HG02571 (cell line): Measurements from ENCODE around the gene HACD3.
"Not testable (repeated sequence)": the region's sequence is repeated elsewhere in the genome, so short reads cannot be mapped to it uniquely, and the experiment has no call there.

Source experiments
- ATAC-seq: cut with Tn5 transposase; IDR thresholded peaks from one replicate; pipeline ENCODE4 v1.9.1; 2021; ENCODE audit warnings: mild to moderate bottlenecking, moderate library complexity; ENCODE audit not compliant: unreplicated experiment

Gene HACD3

GRCh38 chr15:65547841-65548240 is 17.6 kb downstream of the HACD3 start:
- no peak for ATAC-seq

DNA sequence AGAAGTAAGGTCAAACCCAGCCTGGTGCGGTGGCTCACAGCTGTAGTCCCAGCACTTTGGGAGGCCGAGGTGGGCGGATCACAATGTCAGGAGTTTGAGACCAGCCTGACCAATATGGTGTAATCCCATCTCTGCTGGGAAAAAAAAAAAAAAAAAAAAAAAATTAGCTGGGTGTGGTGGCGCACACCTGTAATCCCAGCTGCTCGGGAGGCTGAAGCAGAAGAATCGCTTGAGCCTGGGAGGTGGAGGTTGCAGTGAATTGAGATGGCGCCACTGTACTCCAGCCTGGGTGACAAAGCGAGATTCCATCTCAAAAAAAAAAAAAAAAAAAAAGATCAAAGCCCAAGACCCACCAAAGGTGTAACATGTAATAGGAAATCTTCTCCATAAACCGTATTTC is 19.0 kb downstream of the HACD3 start:
- ATAC-seq = not testable (repeated sequence)

DNA sequence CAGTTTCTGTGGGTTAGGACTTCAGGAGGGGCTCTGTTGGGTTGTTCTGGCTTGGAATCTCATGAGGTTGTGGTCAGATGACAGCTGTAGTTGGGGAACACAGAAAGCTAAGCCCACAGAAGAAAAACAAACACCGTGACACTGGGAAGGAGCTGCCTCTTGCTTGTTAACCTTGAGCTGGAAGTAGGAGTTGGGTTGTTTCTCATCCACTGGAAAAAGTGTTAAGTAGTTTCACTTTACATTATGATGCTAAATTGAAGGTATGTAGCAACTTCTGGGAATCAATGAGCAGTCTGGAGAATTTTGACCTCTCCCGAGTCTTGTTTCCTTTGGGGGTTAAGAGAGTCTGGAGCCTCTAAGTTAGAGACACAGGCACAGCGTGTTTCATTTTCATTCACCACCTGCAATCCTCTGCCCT is 20.4 kb downstream of the HACD3 start:
- no peak for ATAC-seq

DNA sequence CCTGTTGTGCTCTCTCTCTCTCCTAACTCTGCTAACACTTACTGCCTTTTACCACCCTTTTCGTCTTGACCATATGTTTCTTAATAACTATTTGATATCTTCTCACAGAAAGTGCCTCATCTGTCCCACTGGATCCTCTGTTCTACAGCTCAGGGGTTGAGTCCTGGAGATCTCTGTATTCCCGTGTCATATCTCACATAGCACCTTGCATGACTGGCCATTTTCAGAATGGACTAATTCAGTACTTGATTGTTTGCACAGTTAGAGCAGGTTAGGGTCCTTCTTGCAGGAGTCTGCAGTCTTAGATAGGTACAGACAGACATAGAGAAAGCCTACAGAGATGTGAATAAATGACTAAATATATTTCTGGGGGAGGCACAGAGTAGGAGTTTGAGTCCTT is 20.9 kb downstream of the HACD3 start:
- no peak for ATAC-seq

DNA sequence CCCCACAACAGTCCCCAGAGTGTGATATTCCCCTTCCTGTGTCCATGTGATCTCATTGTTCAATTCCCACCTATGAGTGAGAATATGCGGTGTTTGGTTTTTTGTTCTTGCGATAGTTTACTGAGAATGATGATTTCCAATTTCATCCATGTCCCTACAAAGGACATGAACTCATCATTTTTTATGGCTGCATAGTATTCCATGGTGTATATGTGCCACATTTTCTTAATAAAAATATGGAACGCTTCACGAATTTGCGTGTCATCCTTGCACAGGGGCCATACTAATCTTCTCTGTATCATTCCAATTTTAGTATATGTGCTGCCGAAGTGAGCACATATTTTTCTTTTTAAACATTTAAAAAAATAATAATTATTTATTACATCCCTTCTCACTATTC is 22.6 kb downstream of the HACD3 start:
- ATAC-seq = not testable (repeated sequence)

DNA sequence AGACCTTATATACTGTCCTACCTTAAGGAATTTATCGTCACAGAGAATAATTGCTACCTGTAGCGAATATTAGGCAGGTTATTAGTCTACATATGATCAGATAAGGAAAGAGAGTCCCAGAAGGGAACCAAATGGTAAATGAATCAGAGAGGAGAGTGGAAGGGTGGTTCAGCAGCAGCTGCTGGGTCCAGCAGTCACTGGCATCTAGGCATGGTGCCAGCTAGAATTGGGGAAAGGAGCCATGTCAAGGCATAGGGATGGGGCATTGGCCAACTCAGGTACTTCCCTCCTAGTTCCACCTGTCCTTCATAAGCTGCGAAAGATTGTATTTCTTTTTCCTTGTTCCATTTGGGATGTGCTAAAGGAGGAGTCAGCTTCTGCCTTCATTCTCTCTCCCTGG is 23.4 kb downstream of the HACD3 start:
- ATAC-seq = no peak

GRCh38 chr15:65556622-65557021 is 26.4 kb downstream of the HACD3 start:
- no peak for ATAC-seq

GRCh38 chr15:65558336-65558735 is 28.1 kb downstream of the HACD3 start:
- ATAC-seq = no peak

GRCh38 chr15:65558997-65559760 is 28.9 kb downstream of the HACD3 start:
- no peak for ATAC-seq

- no peak for ATAC-seq
Measured at GRCh38 chr15:65559941-65560340, 29.7 kb downstream of the HACD3 start.

- no peak for ATAC-seq
Measured at GRCh38 chr15:65561934-65562333, 31.7 kb downstream of the HACD3 start.

DNA sequence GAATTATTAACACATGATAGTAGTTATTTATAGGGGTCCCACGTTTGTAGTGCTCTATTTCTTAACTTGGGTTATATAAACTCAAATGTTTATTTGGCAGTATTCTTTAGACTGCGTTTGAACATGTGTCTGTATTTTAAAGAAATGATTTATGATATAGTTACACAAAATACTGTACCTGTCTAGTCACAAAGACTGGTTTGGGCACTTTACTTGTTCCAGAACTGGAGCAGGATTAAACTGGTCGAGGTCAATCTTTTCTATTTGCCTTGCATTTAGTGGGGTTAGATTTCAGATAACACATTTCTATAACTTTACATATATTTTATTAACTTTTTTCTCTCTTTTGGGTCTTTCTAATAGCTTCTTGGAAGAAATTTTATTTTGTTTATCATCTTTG is 39.5 kb downstream of the HACD3 start:
- no peak for ATAC-seq

GRCh38 chr15:65571971-65572370 is 41.7 kb downstream of the HACD3 start:
- no peak for ATAC-seq

- ATAC-seq = no peak
Measured at GRCh38 chr15:65576664-65577063, 46.4 kb downstream of the HACD3 start.

- ATAC-seq = no peak
Measured at GRCh38 chr15:65577129-65577996, 47.1 kb downstream of the HACD3 start.

DNA sequence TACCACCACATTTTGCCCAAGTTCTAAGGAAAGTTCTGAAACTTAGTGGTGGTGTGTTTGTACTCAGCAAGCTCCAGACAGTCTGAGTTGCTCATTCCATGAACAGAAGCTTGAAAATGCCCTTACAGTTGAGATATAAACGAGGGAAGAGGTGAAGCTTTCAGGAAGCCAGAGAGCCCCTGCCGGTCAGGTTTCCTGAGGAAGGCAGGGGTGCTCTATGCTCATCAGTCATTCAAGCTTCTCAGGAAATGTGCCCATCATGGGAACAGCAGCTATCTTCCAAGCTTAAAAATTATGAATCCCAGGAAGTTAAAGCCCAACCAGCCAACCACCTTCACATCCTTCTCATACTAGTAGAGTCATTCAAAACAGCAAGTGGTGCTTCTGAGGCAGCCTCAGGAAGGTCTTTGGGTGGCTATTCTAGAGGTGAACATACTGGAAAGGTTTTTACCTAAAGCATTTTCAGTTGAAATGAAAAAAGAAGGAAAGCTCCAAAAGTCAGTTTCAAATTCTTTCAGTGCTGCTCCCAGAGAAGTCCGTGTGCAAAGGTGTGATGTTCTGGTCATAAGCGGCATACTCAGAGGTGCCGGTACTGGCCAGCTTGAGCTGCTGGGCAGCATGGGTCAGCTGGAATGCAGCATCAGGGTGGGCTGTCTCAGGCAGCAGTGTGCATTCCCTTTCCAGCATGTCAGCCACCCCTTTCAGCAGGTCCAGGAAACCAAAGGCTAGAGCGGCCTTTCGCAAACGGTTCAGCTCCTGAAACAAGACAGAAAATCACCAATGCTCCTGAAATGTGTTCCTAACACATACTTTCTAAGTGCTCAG is 48.9 kb downstream of the HACD3 start:
- ATAC-seq = no peak

DNA sequence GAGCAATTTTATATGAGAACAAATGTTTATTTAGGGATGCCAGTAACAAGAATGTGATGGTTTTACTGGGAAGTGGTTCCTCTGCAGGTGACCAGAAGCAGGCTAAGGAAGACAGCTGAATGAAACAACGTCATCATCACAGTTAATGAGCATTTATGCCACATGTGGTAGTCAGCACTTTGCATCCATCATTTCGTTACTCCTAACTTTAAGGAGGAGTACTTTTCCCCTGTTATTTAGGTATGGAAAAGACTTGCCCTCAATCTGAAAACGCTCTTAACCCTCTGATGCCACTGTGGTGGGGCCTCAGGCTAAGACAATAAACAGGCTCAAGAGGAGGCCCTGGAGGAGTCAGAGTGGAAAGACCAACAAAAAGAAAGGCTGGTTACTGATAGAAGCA is 49.5 kb downstream of the HACD3 start:
- no peak for ATAC-seq

- no peak for ATAC-seq
Measured at GRCh38 chr15:65580287-65580686, 50.0 kb downstream of the HACD3 start.

GRCh38 chr15:65583701-65584100 is 53.4 kb downstream of the HACD3 start:
- no peak for ATAC-seq

- ATAC-seq = no peak
Measured at GRCh38 chr15:65584241-65584640, 54.0 kb downstream of the HACD3 start.

GRCh38 chr15:65587094-65587493 is 56.8 kb downstream of the HACD3 start:
- ATAC-seq = no peak
